A549 (cell line): ENCODE data around the gene AQP6. TPM values are rescaled to one million over a fixed set of nuclear protein-coding genes. Genes with fewer than 3 reads are reported as not detected.

ENCODE experiments used
- ATAC-seq, 2 experiments: fragments of 200-7000 bp in 1 of 2; fragments of >200 bp in 1 of 2; cut with Nextera tagmentation in 1 of 2; cut with Tn5 transposase in 1 of 2; 3 replicates each; pipeline versions ENCODE4 v1.8.0 to v1.9.1; 2018 to 2020; ENCODE audit warnings: mild to moderate bottlenecking in 1 of 2, moderate library complexity in 1 of 2
- CTCF ChIA-PET: fragments of 300-600 bp; sonication (Branson Sonifier 250); formaldehyde crosslinking; extraction: SDS; loops from one replicate; lab custom pipeline; 2021; ENCODE audit warnings: antibody characterized with exemption, inconsistent platforms; lab: Yijun Ruan, JAX
- POLR2A ChIA-PET: fragments of 350-600 bp; formaldehyde crosslinking; extraction: SDS; loops from one replicate; lab custom pipeline; 2021; ENCODE audit warnings: antibody characterized with exemption, inconsistent platforms; lab: Yijun Ruan, JAX
- DNase-seq, 2 experiments: peaks; one replicate each; pipeline versions ENCODE4 v3.0.0 to v3.0.0-alpha.2; 2011 to 2016; ENCODE audit warnings: low read depth in 1 of 2, low spot score in 1 of 2
- FAIRE-seq: peaks from 2 replicates; lab custom pipeline; 2011; peaks lifted over from hg19 to GRCh38; lab: Jason Lieb, UNC
- H3K27ac ChIP-seq, 2 experiments: fragments of >200 bp; sonication (Bioruptor Twin); formaldehyde crosslinking; 3 replicates each; pipeline ENCODE4 v1.5.1; 2016 to 2017
- H3K4me1 ChIP-seq: fragments of >200 bp; sonication (Bioruptor Twin); formaldehyde crosslinking; 3 replicates; pipeline ENCODE4 v1.6.1; 2016
- H3K4me2 ChIP-seq: fragments of >200 bp; sonication (Bioruptor Twin); formaldehyde crosslinking; 3 replicates; pipeline ENCODE4 v1.6.1; 2016
- H3K4me3 ChIP-seq: fragments of >200 bp; sonication (Bioruptor Twin); formaldehyde crosslinking; 3 replicates; pipeline ENCODE4 v1.5.1; 2016
- H3K9me3 ChIP-seq: fragments of >200 bp; sonication (Bioruptor Twin); formaldehyde crosslinking; 3 replicates; pipeline ENCODE4 v1.6.1; 2016
- BHLHE40 ChIP-seq: IDR thresholded peaks from 2 replicates; pipeline ENCODE4 v1.6.1; 2012; ENCODE audit warnings: low read depth, low read length, inconsistent platforms
- CBX2 ChIP-seq: fragments of 200-600 bp; sonication (generic); IDR thresholded peaks from 2 replicates; pipeline ENCODE4 v1.6.1; 2016; ENCODE audit warnings: low read depth, mild to moderate bottlenecking, borderline replicate concordance
- CBX8 ChIP-seq: fragments of 200-600 bp; sonication (generic); IDR thresholded peaks from 2 replicates; pipeline ENCODE4 v1.6.1; 2016
- EHF ChIP-seq: fragments of 250-450 bp; sonication (Bioruptor Pico); IDR thresholded peaks from 2 replicates; pipeline ENCODE4 v1.5.0; 2020; ENCODE audit warnings: mild to moderate bottlenecking
- EP300 ChIP-seq, 2 experiments: fragments of >200 bp; sonication (Bioruptor Twin); formaldehyde crosslinking; IDR thresholded peaks; 2 replicates in 1 of 2; 3 replicates in 1 of 2; pipeline ENCODE4 v1.6.1; 2016 to 2017
- ESRRA ChIP-seq: fragments of 150-350 bp; IDR thresholded peaks from 2 replicates; pipeline ENCODE4 v1.6.1; 2014; ENCODE audit warnings: mild to moderate bottlenecking, low read length, borderline replicate concordance
- FOSB ChIP-seq: fragments of 250-450 bp; sonication (Bioruptor Pico); IDR thresholded peaks from 2 replicates; pipeline ENCODE4 v1.5.0; 2020; ENCODE audit warnings: mild to moderate bottlenecking, moderate library complexity
- GATA3 ChIP-seq: IDR thresholded peaks from 2 replicates; pipeline ENCODE4 v1.6.1; 2012; ENCODE audit warnings: borderline replicate concordance
- HEYL ChIP-seq: fragments of 250-450 bp; sonication (Bioruptor Pico); IDR thresholded peaks from 2 replicates; pipeline ENCODE4 v1.8.0; 2021; ENCODE audit warnings: mild to moderate bottlenecking, moderate library complexity
- HOXA7 ChIP-seq: fragments of 250-450 bp; sonication (Bioruptor Pico); IDR thresholded peaks from 2 replicates; pipeline ENCODE4 v1.5.0; 2020; ENCODE audit warnings: mild to moderate bottlenecking, moderate library complexity
- HOXB13 ChIP-seq: fragments of 250-450 bp; sonication (Bioruptor Pico); IDR thresholded peaks from 2 replicates; pipeline ENCODE4 v1.5.0; 2020; ENCODE audit warnings: low read depth, mild to moderate bottlenecking, moderate library complexity
- HOXB5 ChIP-seq: fragments of 250-450 bp; sonication (Bioruptor Pico); IDR thresholded peaks from 2 replicates; pipeline ENCODE4 v1.5.0; 2020; ENCODE audit warnings: mild to moderate bottlenecking, moderate library complexity
- JUNB ChIP-seq: fragments of >200 bp; sonication (Bioruptor Twin); formaldehyde crosslinking; IDR thresholded peaks from 2 replicates; pipeline ENCODE4 v1.6.1; 2016
- KDM5A ChIP-seq: fragments of 200-600 bp; sonication (generic); IDR thresholded peaks from 2 replicates; pipeline ENCODE4 v1.6.1; 2016; ENCODE audit warnings: antibody characterized with exemption, mild to moderate bottlenecking
- MAZ ChIP-seq: fragments of 150-350 bp; IDR thresholded peaks from 2 replicates; pipeline ENCODE4 v1.6.1; 2014; ENCODE audit warnings: antibody characterized with exemption, low read depth, low read length, borderline replicate concordance
- PHF8 ChIP-seq: fragments of 200-600 bp; sonication (generic); IDR thresholded peaks from 2 replicates; pipeline ENCODE4 v1.6.1; 2016; ENCODE audit warnings: low read depth, mild to moderate bottlenecking, antibody characterized with exemption, moderate library complexity, borderline replicate concordance
- POLR2AphosphoS2 ChIP-seq: conservative IDR thresholded peaks from 2 replicates; pipeline ENCODE4 v1.6.1; 2012; ENCODE audit warnings: low read length, improper control_type of control experiment, inconsistent platforms
- RAD21 ChIP-seq, 2 experiments: fragments of >200 bp in 1 of 2; sonication (Bioruptor Twin) in 1 of 2; formaldehyde crosslinking in 1 of 2; IDR thresholded peaks in 1 of 2; conservative IDR thresholded peaks in 1 of 2; 2 replicates in 1 of 2; 3 replicates in 1 of 2; pipeline ENCODE4 v1.6.1; 2012 to 2018; ENCODE audit warnings: inconsistent platforms in 1 of 2
- RARB ChIP-seq: fragments of 250-450 bp; sonication (Bioruptor Pico); IDR thresholded peaks from 2 replicates; pipeline ENCODE4 v1.8.0; 2021; ENCODE audit warnings: mild to moderate bottlenecking, moderate library complexity
- TP53 ChIP-seq: fragments of 250-450 bp; sonication (Bioruptor Pico); IDR thresholded peaks from 2 replicates; pipeline ENCODE4 v1.5.0; 2021; ENCODE audit warnings: mild to moderate bottlenecking, moderate library complexity
- ZNF302 ChIP-seq: fragments of 250-450 bp; sonication (Bioruptor Pico); IDR thresholded peaks from 2 replicates; pipeline ENCODE4 v1.9.0; 2021; ENCODE audit warnings: inconsistent platforms, mild to moderate bottlenecking, moderate library complexity
- WGBS: methylation state at CpG from one replicate; pipeline ENCODE4 v1.1.6; 2017; ENCODE audit errors: missing lambda C conversion rate; 5-methylcytosine and 5-hydroxymethylcytosine counted together
- polyA plus RNA-seq, 4 experiments: library from polyadenylated mRNA; depleted of rRNA in 3 of 4; stranded (reverse); fragments of >200 nt; fragmentation: RNase III in 1 of 4; extraction: RNeasy Plus Mini Kit Qiagen cat#74134 plus additional on column Dnase treatment in 1 of 4; gene quantifications; 2 replicates in 3 of 4; 3 replicates in 1 of 4; pipeline ENCODE4 v1.2.3, GENCODE V29; 2011 to 2017
- TF ChIP-seq, protein P1 (sequence below): fragments of 150-350 bp; IDR thresholded peaks from 2 replicates; pipeline ENCODE4 v1.6.1; 2014; ENCODE audit warnings: low read depth, mild to moderate bottlenecking, low read length
- TF ChIP-seq, protein P2 (sequence below): fragments of >200 bp; sonication (Bioruptor Twin); formaldehyde crosslinking; IDR thresholded peaks from 3 replicates; pipeline ENCODE4 v1.6.1; 2016
- TF ChIP-seq, protein P3 (sequence below): fragments of 200-600 bp; sonication (generic); IDR thresholded peaks from 2 replicates; pipeline ENCODE4 v1.6.1; 2016; ENCODE audit warnings: antibody characterized with exemption, mild to moderate bottlenecking, moderate library complexity

The AQP6 gene
- polyA plus RNA-seq, 2 of the 4 experiments (the other 2 are of a cell fraction): 0.05 TPM; not detected in 1

DNA sequence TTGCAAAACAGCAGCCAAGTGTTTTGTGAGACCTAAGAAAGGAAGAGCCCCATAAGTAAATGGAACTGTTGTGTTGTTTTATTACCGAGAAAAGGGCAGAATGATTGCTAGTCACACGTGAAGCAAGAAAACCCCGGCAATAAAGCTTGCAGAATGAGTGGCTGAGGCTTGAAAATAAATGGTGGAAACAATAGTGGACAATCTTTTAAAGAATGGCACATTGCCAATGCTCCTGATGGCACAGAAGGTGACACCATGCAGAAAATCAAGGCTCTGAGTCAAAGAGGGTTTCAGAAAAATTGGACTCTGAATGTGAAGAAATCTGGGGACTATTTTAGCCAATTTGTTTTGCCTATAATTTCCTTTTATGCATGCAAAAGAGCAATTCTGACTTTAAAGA is 26.2 kb upstream of the AQP6 start:
- CTCF ChIA-PET: interaction anchor here (0.8 to 7.7 kb wide), 38 partner anchors 8 to 221 kb away, joined by 3 to 193 read pairs (median 6); partner anchors contain the start of gene AQP5
- Histone ChIP-seq H3K4me2 (no peak overlapping the region), H3K4me3 (no peak overlapping the region), H3K4me1 (0 out of 3 replicates have a peak, but pooled peaks cover 7% of the 10 kb centered on the region), H3K27ac (no peak overlapping the region), H3K9me3 (no peaks in the 10 kb centered on the region)
- FAIRE-seq (no peak), ATAC-seq (no peak), DNase-seq (no peak)
- no peak for TF ChIP-seq JUNB
- no peak for TF ChIP-seq CBX8
- TF ChIP-seq RAD21 (conservative IDR thresholded peaks at IDR 0.05 in 1 of 2, IDR thresholded peaks at IDR 0.05 in 1 of 2): no peak
- no peak for TF ChIP-seq ZNF302 (CRISPR knock-in tag)
- TF ChIP-seq HOXA7 (CRISPR knock-in tag): no peak
- TF ChIP-seq MAZ: no peak
- no peak for TF ChIP-seq CBX2
- WGBS: 63% methylated on average over 3 of the region's 3 CpGs
- POLR2A ChIA-PET: no interaction called here

DNA sequence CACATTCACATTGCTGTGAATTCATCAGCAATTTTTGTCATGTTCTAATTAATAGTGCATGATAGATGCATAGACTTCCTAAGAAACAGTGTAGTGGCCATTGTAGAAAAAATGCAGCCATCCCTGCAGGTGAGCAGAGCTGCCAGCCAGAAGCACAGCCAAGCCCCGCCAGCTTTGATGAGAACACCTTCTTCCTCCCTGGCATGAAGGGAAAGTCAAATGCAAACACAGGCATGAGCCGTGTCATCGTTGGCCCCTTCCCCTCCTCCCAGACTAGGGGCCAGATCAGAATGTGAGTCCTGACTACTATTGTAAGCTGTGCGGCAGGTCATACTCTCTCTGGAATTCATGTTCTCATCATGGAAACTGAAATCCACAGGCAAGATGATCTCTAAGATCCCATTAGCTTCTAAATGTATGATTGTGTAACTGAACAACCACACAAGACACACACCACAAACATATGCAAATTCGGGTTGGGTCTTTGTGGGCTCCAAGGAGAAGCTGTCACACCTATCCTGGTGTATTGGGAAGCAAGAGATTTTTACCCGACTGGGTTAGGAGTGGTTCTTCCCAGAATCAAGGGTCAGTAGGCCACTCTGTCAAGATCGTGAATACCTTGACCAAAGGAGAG is 25.0 kb upstream of the AQP6 start:
- FAIRE-seq (no peak), ATAC-seq (no peak), DNase-seq (no peak)
- no peak overlapping the region for H3K4me3 ChIP-seq
- 78% methylated on average over 7 of the region's 7 CpGs for WGBS
- POLR2A ChIA-PET: no interaction called here
- TF ChIP-seq RARB (CRISPR knock-in tag) (no peak), FOSB (no peak), EHF (no peak), HOXB13 (no peak), BHLHE40 (no peak), HOXB5 (no peak), ESRRA (no peak), HOXA7 (CRISPR knock-in tag) (no peak), TP53 (CRISPR knock-in tag) (no peak), MAZ (no peak), GATA3 (no peak), POLR2AphosphoS2 (no peak), PHF8 (no peak), ZNF302 (CRISPR knock-in tag) (no peak), KDM5A (no peak), EP300 (IDR thresholded peaks at IDR 0.05) (no peak), HEYL (CRISPR knock-in tag) (no peak)
- TF ChIP-seq, protein P1, sequence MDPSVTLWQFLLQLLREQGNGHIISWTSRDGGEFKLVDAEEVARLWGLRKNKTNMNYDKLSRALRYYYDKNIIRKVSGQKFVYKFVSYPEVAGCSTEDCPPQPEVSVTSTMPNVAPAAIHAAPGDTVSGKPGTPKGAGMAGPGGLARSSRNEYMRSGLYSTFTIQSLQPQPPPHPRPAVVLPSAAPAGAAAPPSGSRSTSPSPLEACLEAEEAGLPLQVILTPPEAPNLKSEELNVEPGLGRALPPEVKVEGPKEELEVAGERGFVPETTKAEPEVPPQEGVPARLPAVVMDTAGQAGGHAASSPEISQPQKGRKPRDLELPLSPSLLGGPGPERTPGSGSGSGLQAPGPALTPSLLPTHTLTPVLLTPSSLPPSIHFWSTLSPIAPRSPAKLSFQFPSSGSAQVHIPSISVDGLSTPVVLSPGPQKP: no peak
- TF ChIP-seq, protein P2, sequence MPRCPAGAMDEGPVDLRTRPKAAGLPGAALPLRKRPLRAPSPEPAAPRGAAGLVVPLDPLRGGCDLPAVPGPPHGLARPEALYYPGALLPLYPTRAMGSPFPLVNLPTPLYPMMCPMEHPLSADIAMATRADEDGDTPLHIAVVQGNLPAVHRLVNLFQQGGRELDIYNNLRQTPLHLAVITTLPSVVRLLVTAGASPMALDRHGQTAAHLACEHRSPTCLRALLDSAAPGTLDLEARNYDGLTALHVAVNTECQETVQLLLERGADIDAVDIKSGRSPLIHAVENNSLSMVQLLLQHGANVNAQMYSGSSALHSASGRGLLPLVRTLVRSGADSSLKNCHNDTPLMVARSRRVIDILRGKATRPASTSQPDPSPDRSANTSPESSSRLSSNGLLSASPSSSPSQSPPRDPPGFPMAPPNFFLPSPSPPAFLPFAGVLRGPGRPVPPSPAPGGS: no peak
- TF ChIP-seq, protein P3, sequence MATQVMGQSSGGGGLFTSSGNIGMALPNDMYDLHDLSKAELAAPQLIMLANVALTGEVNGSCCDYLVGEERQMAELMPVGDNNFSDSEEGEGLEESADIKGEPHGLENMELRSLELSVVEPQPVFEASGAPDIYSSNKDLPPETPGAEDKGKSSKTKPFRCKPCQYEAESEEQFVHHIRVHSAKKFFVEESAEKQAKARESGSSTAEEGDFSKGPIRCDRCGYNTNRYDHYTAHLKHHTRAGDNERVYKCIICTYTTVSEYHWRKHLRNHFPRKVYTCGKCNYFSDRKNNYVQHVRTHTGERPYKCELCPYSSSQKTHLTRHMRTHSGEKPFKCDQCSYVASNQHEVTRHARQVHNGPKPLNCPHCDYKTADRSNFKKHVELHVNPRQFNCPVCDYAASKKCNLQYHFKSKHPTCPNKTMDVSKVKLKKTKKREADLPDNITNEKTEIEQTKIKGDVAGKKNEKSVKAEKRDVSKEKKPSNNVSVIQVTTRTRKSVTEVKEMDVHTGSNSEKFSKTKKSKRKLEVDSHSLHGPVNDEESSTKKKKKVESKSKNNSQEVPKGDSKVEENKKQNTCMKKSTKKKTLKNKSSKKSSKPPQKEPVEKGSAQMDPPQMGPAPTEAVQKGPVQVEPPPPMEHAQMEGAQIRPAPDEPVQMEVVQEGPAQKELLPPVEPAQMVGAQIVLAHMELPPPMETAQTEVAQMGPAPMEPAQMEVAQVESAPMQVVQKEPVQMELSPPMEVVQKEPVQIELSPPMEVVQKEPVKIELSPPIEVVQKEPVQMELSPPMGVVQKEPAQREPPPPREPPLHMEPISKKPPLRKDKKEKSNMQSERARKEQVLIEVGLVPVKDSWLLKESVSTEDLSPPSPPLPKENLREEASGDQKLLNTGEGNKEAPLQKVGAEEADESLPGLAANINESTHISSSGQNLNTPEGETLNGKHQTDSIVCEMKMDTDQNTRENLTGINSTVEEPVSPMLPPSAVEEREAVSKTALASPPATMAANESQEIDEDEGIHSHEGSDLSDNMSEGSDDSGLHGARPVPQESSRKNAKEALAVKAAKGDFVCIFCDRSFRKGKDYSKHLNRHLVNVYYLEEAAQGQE: no peak
- CTCF ChIA-PET: interaction anchor here (0.9 to 7.7 kb wide), 6 partner anchors 16 to 127 kb away, joined by 3 to 193 read pairs (median 4); partner anchors contain the start of gene AQP5
- 0 out of 3 replicates have a peak, but pooled peaks cover 7% of the 10 kb centered on the region for H3K4me1 ChIP-seq
- no peaks in the 10 kb centered on the region for H3K9me3 ChIP-seq
- no peak overlapping the region for H3K4me2 ChIP-seq
- no peak overlapping the region for H3K27ac ChIP-seq
